Hepatocyte (in vitro differentiated cells): ENCODE results near the gene UROD. TPM values are rescaled to one million over a fixed set of nuclear protein-coding genes. Genes with fewer than 3 reads are reported as not detected.
A peak's percentile ranks its signal among the peaks of the same experiment; 100 is the strongest.

ENCODE experiments used
- DNase-seq: peaks from one replicate; pipeline ENCODE4 v3.0.0-alpha.2; 2016; ENCODE audit warnings: low spot score
- H2AFZ ChIP-seq: fragments of 200-600 bp; sonication (generic); 2 replicates; pipeline ENCODE4 v1.6.0; 2016; ENCODE audit warnings: antibody characterized with exemption, mild to moderate bottlenecking
- H3K27ac ChIP-seq: fragments of 200-600 bp; sonication (generic); 2 replicates; pipeline ENCODE4 v1.5.1; 2016; ENCODE audit warnings: mild to moderate bottlenecking
- H3K27me3 ChIP-seq: fragments of 200-600 bp; sonication (generic); 2 replicates; pipeline ENCODE4 v1.6.1; 2016
- H3K36me3 ChIP-seq: fragments of 200-600 bp; sonication (generic); replicated peaks from 2 replicates; pipeline ENCODE4 v1.5.1; 2016; ENCODE audit warnings: low read depth; ENCODE audit not compliant: insufficient read depth
- H3K4me1 ChIP-seq: fragments of 200-600 bp; sonication (generic); 2 replicates; pipeline ENCODE4 v1.5.1; 2016; ENCODE audit warnings: mild to moderate bottlenecking, moderate library complexity; ENCODE audit not compliant: insufficient read depth
- H3K4me2 ChIP-seq: fragments of 200-600 bp; sonication (generic); 2 replicates; pipeline ENCODE4 v1.6.0; 2016
- H3K4me3 ChIP-seq: fragments of 200-600 bp; sonication (generic); 2 replicates; pipeline ENCODE4 v1.5.1; 2016; ENCODE audit warnings: mild to moderate bottlenecking
- H3K79me2 ChIP-seq: fragments of 200-600 bp; sonication (generic); 2 replicates; pipeline ENCODE4 v1.6.0; 2017; ENCODE audit warnings: mild to moderate bottlenecking
- H3K9me2 ChIP-seq: fragments of 200-600 bp; sonication (generic); replicated peaks from 2 replicates; pipeline ENCODE4 v1.6.0; 2017; ENCODE audit warnings: mild to moderate bottlenecking; ENCODE audit not compliant: insufficient read depth
- H3K9me3 ChIP-seq: fragments of 200-600 bp; sonication (generic); 2 replicates; pipeline ENCODE4 v1.5.1; 2016; ENCODE audit warnings: low read depth, mild to moderate bottlenecking
- H4K20me1 ChIP-seq: fragments of 200-600 bp; sonication (generic); 2 replicates; pipeline ENCODE4 v1.6.0; 2016; ENCODE audit warnings: mild to moderate bottlenecking; ENCODE audit not compliant: insufficient read depth, poor library complexity, severe bottlenecking
- CTCF ChIP-seq: fragments of 200-600 bp; sonication (generic); IDR thresholded peaks from 2 replicates; pipeline ENCODE4 v1.5.1; 2016; ENCODE audit warnings: antibody characterized with exemption, mild to moderate bottlenecking; ENCODE audit not compliant: poor library complexity
- EZH2 ChIP-seq: fragments of 200-600 bp; sonication (generic); IDR thresholded peaks from 2 replicates; pipeline ENCODE4 v1.6.1; 2016; ENCODE audit warnings: antibody characterized with exemption, mild to moderate bottlenecking, borderline replicate concordance
- EZH2phosphoT487 ChIP-seq: fragments of 200-600 bp; sonication (generic); IDR thresholded peaks from one replicate; pipeline ENCODE4 v1.6.1; 2018; ENCODE audit warnings: antibody characterized with exemption, mild to moderate bottlenecking, low read depth, moderate library complexity; ENCODE audit not compliant: unreplicated experiment, severe bottlenecking
- WGBS: methylation state at CpG from one replicate; pipeline ENCODE4 v1.1.6; 2016; ENCODE audit warnings: low lambda C conversion rate; ENCODE audit errors: missing lambda C conversion rate; 5-methylcytosine and 5-hydroxymethylcytosine counted together
- polyA plus RNA-seq: library from polyadenylated mRNA; unstranded; fragments of >200 nt; fragmentation: Nextera tagmentation; extraction: Ambion mirVana; gene quantifications from 2 replicates; pipeline ENCODE4 v1.2.1, GENCODE V29; 2016
- total RNA-seq: library from RNA; depleted of rRNA; stranded (reverse); fragments of >200 nt; gene quantifications from 2 replicates; pipeline ENCODE4 v1.2.3, GENCODE V29; 2014

Gene UROD
- total and polyA plus RNA-seq, 2 experiments from 2014 or later: 91.8 to 152 TPM

GRCh38 chr1:45044916-45045315 lies 32.9 kb downstream of the UROD start:
- Histone ChIP-seq H3K4me2 (no peak overlapping the region), H4K20me1 (no peaks in the 10 kb centered on the region), H3K36me3 (no peaks in the 10 kb centered on the region), H3K4me3 (no peak overlapping the region), H2AFZ (no peak overlapping the region), H3K4me1 (no peaks in the 10 kb centered on the region), H3K79me2 (no peaks in the 10 kb centered on the region), H3K27ac (no peak overlapping the region), H3K27me3 (no peaks in the 10 kb centered on the region), H3K9me3 (no peaks in the 10 kb centered on the region), H3K9me2 (no peaks in the 10 kb centered on the region)
- no peak for DNase-seq
- TF ChIP-seq CTCF: no peak
- TF ChIP-seq EZH2phosphoT487: no peak
- TF ChIP-seq EZH2: no peak
- 82% methylated on average over 1 of the region's 1 CpG for WGBS

- no peaks in the 10 kb centered on the region for H3K4me1 ChIP-seq
- no peaks in the 10 kb centered on the region for H3K9me3 ChIP-seq
- H3K9me2 ChIP-seq: no peaks in the 10 kb centered on the region
- no peaks in the 10 kb centered on the region for H3K79me2 ChIP-seq
- H3K36me3 ChIP-seq: no peaks in the 10 kb centered on the region
- WGBS: 94% methylated on average over 5 of the region's 5 CpGs
- TF ChIP-seq EZH2phosphoT487 (no peak), EZH2 (no peak), CTCF (no peak)
- H3K4me3 ChIP-seq: no peak overlapping the region
- H3K4me2 ChIP-seq: no peak overlapping the region
- no peak overlapping the region for H3K27ac ChIP-seq
- no peaks in the 10 kb centered on the region for H3K27me3 ChIP-seq
- H2AFZ ChIP-seq: no peak overlapping the region
- H4K20me1 ChIP-seq: no peaks in the 10 kb centered on the region
- no peak for DNase-seq
These were observed 35.0 kb downstream of the UROD start for GRCh38 chr1:45047032-45047431.

GRCh38 chr1:45051005-45051772 lies 39.1 kb downstream of the UROD start:
- no peak overlapping the region for H3K4me3 ChIP-seq
- H3K9me3 ChIP-seq: no peaks in the 10 kb centered on the region
- no peaks in the 10 kb centered on the region for H3K79me2 ChIP-seq
- peak overlapping the region; percentile 40 for H3K4me2 ChIP-seq
- H3K36me3 ChIP-seq: no peaks in the 10 kb centered on the region
- no peaks in the 10 kb centered on the region for H3K4me1 ChIP-seq
- WGBS: 77% methylated on average over 2 of the region's 2 CpGs
- no peak overlapping the region for H2AFZ ChIP-seq
- no peaks in the 10 kb centered on the region for H3K9me2 ChIP-seq
- TF ChIP-seq EZH2 (no peak), EZH2phosphoT487 (no peak)
- no peak overlapping the region for H3K27ac ChIP-seq
- no peak for DNase-seq
- H4K20me1 ChIP-seq: no peaks in the 10 kb centered on the region
- H3K27me3 ChIP-seq: no peaks in the 10 kb centered on the region

- Histone ChIP-seq H3K4me3 (no peak overlapping the region), H3K4me2 (no peak overlapping the region), H4K20me1 (no peaks in the 10 kb centered on the region), H3K79me2 (no peaks in the 10 kb centered on the region), H3K36me3 (no peaks in the 10 kb centered on the region), H2AFZ (no peak overlapping the region), H3K27ac (no peak overlapping the region), H3K27me3 (no peaks in the 10 kb centered on the region), H3K9me3 (no peaks in the 10 kb centered on the region), H3K9me2 (no peaks in the 10 kb centered on the region), H3K4me1 (no peaks in the 10 kb centered on the region)
- DNase-seq: no peak
- no peak for TF ChIP-seq CTCF
- TF ChIP-seq EZH2phosphoT487: no peak
- no peak for TF ChIP-seq EZH2
- 79% methylated on average over 1 of the region's 1 CpG for WGBS
These were observed 45.5 kb downstream of the UROD start for GRCh38 chr1:45057542-45057941.
